GM23338 (cell line): ENCODE results near the gene CORO1C. TPM values are rescaled to one million over a fixed set of nuclear protein-coding genes. Genes with fewer than 3 reads are reported as not detected.

Experiments used
- ATAC-seq: fragments of 200-7000 bp; cut with Tn5 transposase; 3 replicates; pipeline ENCODE4 v1.9.1; 2020
- DNase-seq: peaks from one replicate; pipeline ENCODE4 v3.0.0-alpha.2; 2015; ENCODE audit warnings: low spot score
- H2AFZ ChIP-seq: fragments of 200-600 bp; sonication (generic); 2 replicates; pipeline ENCODE4 v1.8.0; 2016; ENCODE audit warnings: antibody characterized with exemption, mild to moderate bottlenecking, moderate library complexity
- H3F3A ChIP-seq: fragments of 200-600 bp; sonication (generic); replicated peaks from 2 replicates; pipeline ENCODE4 v1.8.0; 2017; ENCODE audit warnings: antibody characterized with exemption, mixed run types, low read depth
- H3K27ac ChIP-seq: fragments of 200-600 bp; sonication (generic); 2 replicates; pipeline ENCODE4 v1.6.1; 2016; ENCODE audit warnings: low read depth
- H3K27me3 ChIP-seq: fragments of 200-600 bp; sonication (generic); 2 replicates; pipeline ENCODE4 v1.8.0; 2016; ENCODE audit warnings: mild to moderate bottlenecking, mixed run types, moderate library complexity; ENCODE audit not compliant: insufficient read depth
- H3K36me3 ChIP-seq: fragments of 200-600 bp; sonication (generic); 2 replicates; pipeline ENCODE4 v1.8.0; 2016; ENCODE audit warnings: mild to moderate bottlenecking; ENCODE audit not compliant: insufficient read depth
- H3K4me1 ChIP-seq: fragments of 200-600 bp; sonication (generic); 2 replicates; pipeline ENCODE4 v1.8.0; 2016; ENCODE audit warnings: mild to moderate bottlenecking, moderate library complexity; ENCODE audit not compliant: insufficient read depth
- H3K4me2 ChIP-seq: fragments of 200-600 bp; sonication (generic); 2 replicates; pipeline ENCODE4 v1.7.1; 2017; ENCODE audit warnings: mixed run types
- H3K4me3 ChIP-seq: fragments of 200-600 bp; sonication (generic); 2 replicates; pipeline ENCODE4 v1.6.1; 2016; ENCODE audit warnings: mixed run types
- H3K79me2 ChIP-seq: fragments of 200-600 bp; sonication (generic); replicated peaks from 2 replicates; pipeline ENCODE4 v1.8.0; 2017; ENCODE audit warnings: mild to moderate bottlenecking; ENCODE audit not compliant: insufficient read depth
- H3K9me2 ChIP-seq: fragments of 200-600 bp; sonication (generic); 2 replicates; pipeline ENCODE4 v1.8.0; 2017; ENCODE audit not compliant: insufficient read depth
- H4K20me1 ChIP-seq: fragments of 200-600 bp; sonication (generic); replicated peaks from 2 replicates; pipeline ENCODE4 v1.8.0; 2017; ENCODE audit warnings: mild to moderate bottlenecking; ENCODE audit not compliant: insufficient read depth
- H3K27ac Mint-ChIP-seq: 2 replicates; pipeline ENCODE4 v1.8.0; 2020; ENCODE audit warnings: inconsistent platforms, mild to moderate bottlenecking, moderate library complexity, mixed read lengths
- H3K27me3 Mint-ChIP-seq: 3 replicates; pipeline ENCODE4 v1.8.0; 2022; ENCODE audit warnings: low read depth, mild to moderate bottlenecking, moderate library complexity, mixed read lengths, inconsistent platforms; ENCODE audit not compliant: insufficient read depth, poor library complexity
- H3K36me3 Mint-ChIP-seq: 3 replicates; pipeline ENCODE4 v1.8.0; 2021; ENCODE audit warnings: low read depth, mild to moderate bottlenecking, inconsistent platforms, moderate library complexity, mixed read lengths
- H3K4me1 Mint-ChIP-seq: 3 replicates; pipeline ENCODE4 v1.8.0; 2020; ENCODE audit warnings: mild to moderate bottlenecking, inconsistent platforms, mixed read lengths
- H3K4me3 Mint-ChIP-seq: 3 replicates; pipeline ENCODE4 v1.8.0; 2021; ENCODE audit warnings: moderate library complexity, mild to moderate bottlenecking, inconsistent platforms, mixed read lengths
- H3K9me3 Mint-ChIP-seq: 3 replicates; pipeline ENCODE4 v1.8.0; 2020; ENCODE audit warnings: moderate library complexity, mild to moderate bottlenecking, inconsistent platforms, mixed read lengths
- ZNF331 ChIP-seq: fragments of 250-450 bp; sonication (Bioruptor Pico); IDR thresholded peaks from 2 replicates; pipeline ENCODE4 v1.5.0; 2020; ENCODE audit warnings: low read depth, mild to moderate bottlenecking, moderate library complexity
- polyA plus RNA-seq: library from polyadenylated mRNA; unstranded; fragments of >200 nt; fragmentation: Nextera tagmentation; extraction: Ambion mirVana; gene quantifications from 2 replicates; pipeline ENCODE4 v1.2.1, GENCODE V29; 2016
- total RNA-seq: library from RNA; depleted of rRNA; stranded (reverse); fragments of >200 nt; shearing (Covaris generic); gene quantifications from 2 replicates; pipeline ENCODE4 v1.2.3, GENCODE V29; 2014
- TF ChIP-seq, protein P1 (sequence below): fragments of 250-450 bp; sonication (Bioruptor Pico); IDR thresholded peaks from 2 replicates; pipeline ENCODE4 v1.5.0; 2020; ENCODE audit warnings: mild to moderate bottlenecking, moderate library complexity

Gene CORO1C
- total and polyA plus RNA-seq, 2 experiments from 2014 or later: 59.2 to 89.5 TPM

- TF ChIP-seq, protein P1, sequence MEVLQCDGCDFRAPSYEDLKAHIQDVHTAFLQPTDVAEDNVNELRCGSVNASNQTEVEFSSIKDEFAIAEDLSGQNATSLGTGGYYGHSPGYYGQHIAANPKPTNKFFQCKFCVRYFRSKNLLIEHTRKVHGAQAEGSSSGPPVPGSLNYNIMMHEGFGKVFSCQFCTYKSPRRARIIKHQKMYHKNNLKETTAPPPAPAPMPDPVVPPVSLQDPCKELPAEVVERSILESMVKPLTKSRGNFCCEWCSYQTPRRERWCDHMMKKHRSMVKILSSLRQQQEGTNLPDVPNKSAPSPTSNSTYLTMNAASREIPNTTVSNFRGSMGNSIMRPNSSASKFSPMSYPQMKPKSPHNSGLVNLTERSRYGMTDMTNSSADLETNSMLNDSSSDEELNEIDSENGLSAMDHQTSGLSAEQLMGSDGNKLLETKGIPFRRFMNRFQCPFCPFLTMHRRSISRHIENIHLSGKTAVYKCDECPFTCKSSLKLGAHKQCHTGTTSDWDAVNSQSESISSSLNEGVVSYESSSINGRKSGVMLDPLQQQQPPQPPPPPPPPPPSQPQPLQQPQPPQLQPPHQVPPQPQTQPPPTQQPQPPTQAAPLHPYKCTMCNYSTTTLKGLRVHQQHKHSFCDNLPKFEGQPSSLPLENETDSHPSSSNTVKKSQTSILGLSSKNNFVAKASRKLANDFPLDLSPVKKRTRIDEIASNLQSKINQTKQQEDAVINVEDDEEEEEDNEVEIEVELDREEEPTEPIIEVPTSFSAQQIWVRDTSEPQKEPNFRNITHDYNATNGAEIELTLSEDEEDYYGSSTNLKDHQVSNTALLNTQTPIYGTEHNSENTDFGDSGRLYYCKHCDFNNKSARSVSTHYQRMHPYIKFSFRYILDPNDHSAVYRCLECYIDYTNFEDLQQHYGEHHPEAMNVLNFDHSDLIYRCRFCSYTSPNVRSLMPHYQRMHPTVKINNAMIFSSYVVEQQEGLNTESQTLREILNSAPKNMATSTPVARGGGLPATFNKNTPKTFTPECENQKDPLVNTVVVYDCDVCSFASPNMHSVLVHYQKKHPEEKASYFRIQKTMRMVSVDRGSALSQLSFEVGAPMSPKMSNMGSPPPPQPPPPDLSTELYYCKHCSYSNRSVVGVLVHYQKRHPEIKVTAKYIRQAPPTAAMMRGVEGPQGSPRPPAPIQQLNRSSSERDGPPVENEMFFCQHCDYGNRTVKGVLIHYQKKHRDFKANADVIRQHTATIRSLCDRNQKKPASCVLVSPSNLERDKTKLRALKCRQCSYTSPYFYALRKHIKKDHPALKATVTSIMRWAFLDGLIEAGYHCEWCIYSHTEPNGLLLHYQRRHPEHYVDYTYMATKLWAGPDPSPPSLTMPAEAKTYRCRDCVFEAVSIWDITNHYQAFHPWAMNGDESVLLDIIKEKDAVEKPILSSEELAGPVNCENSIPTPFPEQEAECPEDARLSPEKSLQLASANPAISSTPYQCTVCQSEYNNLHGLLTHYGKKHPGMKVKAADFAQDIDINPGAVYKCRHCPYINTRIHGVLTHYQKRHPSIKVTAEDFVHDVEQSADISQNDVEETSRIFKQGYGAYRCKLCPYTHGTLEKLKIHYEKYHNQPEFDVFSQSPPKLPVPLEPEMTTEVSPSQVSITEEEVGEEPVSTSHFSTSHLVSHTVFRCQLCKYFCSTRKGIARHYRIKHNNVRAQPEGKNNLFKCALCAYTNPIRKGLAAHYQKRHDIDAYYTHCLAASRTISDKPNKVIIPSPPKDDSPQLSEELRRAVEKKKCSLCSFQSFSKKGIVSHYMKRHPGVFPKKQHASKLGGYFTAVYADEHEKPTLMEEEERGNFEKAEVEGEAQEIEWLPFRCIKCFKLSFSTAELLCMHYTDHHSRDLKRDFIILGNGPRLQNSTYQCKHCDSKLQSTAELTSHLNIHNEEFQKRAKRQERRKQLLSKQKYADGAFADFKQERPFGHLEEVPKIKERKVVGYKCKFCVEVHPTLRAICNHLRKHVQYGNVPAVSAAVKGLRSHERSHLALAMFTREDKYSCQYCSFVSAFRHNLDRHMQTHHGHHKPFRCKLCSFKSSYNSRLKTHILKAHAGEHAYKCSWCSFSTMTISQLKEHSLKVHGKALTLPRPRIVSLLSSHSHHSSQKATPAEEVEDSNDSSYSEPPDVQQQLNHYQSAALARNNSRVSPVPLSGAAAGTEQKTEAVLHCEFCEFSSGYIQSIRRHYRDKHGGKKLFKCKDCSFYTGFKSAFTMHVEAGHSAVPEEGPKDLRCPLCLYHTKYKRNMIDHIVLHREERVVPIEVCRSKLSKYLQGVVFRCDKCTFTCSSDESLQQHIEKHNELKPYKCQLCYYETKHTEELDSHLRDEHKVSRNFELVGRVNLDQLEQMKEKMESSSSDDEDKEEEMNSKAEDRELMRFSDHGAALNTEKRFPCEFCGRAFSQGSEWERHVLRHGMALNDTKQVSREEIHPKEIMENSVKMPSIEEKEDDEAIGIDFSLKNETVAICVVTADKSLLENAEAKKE: no peak
These were observed 124.8 kb downstream of the CORO1C start (continued) for GRCh38 chr12:108606492-108606891.

DNA sequence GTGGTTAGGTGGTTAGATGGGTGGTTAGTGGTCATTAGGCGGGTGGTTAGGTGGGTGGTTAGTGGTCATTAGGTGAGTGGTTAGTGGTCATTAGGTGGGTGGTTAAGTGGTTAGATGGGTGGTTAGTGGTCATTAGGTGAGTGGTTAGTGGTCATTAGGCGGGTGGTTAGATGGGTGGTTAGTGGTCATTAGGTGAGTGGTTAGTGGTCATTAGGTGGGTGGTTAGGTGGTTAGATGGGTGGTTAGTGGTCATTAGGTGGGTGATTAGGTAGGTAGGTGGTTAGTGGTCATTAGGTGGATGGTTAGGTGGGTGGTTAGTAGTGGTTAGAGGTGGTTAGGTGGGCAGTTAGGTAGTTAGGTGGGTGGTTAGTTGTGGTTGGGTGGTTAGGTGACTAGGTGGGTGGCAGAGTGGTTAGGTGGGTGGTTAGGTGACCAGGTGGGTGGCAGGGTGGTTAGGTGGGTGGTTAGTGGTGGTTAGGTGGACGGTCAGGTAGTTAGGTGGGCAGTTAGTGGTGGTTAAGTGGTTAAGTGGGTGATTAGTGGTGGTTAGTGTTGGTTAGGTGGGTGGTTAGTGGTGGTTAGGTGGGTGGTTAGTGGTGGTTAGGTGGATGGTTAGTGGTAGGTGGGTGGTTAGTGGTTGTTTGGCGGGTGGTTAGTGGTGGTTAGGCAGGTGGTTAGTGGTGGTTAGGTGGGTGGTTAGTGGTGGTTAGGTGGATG, 125.5 kb downstream of the CORO1C start:
- no peaks in the 10 kb centered on the region for H3K36me3 Mint-ChIP-seq
- H3K27ac Mint-ChIP-seq: peak overlapping the region; percentile 48; the same call in 1 of the 2 replicates
- Histone ChIP-seq H3K27me3 (no peaks in the 10 kb centered on the region), H3K27ac (no peak overlapping the region), H3K79me2 (no peaks in the 10 kb centered on the region), H3K9me2 (no peaks in the 10 kb centered on the region), H3K4me2 (no peak overlapping the region), H3F3A (0 out of 2 replicates have a peak, but pooled peaks cover 6% of the 10 kb centered on the region), H3K4me3 (no peak overlapping the region), H3K36me3 (no peaks in the 10 kb centered on the region), H2AFZ (no peak overlapping the region), H4K20me1 (no peaks in the 10 kb centered on the region), H3K4me1 (no peaks in the 10 kb centered on the region; the same call in 1 of the 2 replicates)
- peaks cover 8% of the 10 kb centered on the region for H3K27me3 Mint-ChIP-seq
- ATAC-seq (no peak), DNase-seq (no peak)
- TF ChIP-seq ZNF331 (CRISPR knock-in tag): no peak
- no peaks in the 10 kb centered on the region for H3K9me3 Mint-ChIP-seq
- no peak overlapping the region for H3K4me3 Mint-ChIP-seq
- H3K4me1 Mint-ChIP-seq: peaks cover 18% of the 10 kb centered on the region
